ENCODE data around the gene TAPT1. TPM values are rescaled to one million over a fixed set of nuclear protein-coding genes. Genes with fewer than 3 reads are reported as not detected.

Gene TAPT1
- total and polyA plus RNA-seq, 10 donors, result 10.7 to 53.7 (median 42.4) TPM

DNA sequence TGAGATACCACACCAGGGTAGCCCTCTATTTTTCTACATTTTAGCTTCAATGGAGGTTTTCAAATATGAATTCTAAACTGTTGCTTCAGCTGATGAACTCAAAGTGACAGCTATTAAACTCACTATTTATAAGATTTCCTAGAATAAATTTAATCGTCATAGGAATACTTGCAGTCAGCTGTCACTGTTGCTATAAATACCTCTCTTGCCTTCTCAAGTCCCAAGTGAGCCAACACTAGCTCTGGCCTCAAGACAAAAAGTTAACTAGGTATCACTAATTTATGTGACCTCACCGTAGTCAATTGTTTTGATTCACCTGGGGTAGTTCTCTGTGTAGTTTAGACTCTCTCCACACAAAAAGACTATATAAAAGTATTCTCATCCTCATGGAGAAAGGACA is 108.2 kb downstream of the TAPT1 start:
- Histone ChIP-seq H3K4me3 (no peak overlapping the region), H3K4me1 (peaks cover 0 to 13% (median 0%) of the 10 kb centered on the region in 6 donors), H3K27me3 (replicated peaks in 1 of 7) (no peaks in the 10 kb centered on the region), H3K9me3 (no peaks in the 10 kb centered on the region), H3K27ac (no peak overlapping the region), H3K36me3 (no peaks in the 10 kb centered on the region)
- TF ChIP-seq, protein P1, sequence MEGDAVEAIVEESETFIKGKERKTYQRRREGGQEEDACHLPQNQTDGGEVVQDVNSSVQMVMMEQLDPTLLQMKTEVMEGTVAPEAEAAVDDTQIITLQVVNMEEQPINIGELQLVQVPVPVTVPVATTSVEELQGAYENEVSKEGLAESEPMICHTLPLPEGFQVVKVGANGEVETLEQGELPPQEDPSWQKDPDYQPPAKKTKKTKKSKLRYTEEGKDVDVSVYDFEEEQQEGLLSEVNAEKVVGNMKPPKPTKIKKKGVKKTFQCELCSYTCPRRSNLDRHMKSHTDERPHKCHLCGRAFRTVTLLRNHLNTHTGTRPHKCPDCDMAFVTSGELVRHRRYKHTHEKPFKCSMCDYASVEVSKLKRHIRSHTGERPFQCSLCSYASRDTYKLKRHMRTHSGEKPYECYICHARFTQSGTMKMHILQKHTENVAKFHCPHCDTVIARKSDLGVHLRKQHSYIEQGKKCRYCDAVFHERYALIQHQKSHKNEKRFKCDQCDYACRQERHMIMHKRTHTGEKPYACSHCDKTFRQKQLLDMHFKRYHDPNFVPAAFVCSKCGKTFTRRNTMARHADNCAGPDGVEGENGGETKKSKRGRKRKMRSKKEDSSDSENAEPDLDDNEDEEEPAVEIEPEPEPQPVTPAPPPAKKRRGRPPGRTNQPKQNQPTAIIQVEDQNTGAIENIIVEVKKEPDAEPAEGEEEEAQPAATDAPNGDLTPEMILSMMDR (IDR thresholded peaks at IDR 0.05 in 8 of 11, conservative IDR thresholded peaks at IDR 0.05 in 3 of 11), result no peak
- TF ChIP-seq POLR2AphosphoS5 (IDR thresholded peaks at IDR 0.05) (no peak), POLR2A (IDR thresholded peaks at IDR 0.05) (no peak)
- DNase-seq, result no peak
- 47 to 75% (median 72%) methylated on average over 2 of the region's 2 CpGs for WGBS, 5 donors
- intact Hi-C loops (cut with DNase I; ENCODE audit: low total_unique reads), result no loop called here

DNA sequence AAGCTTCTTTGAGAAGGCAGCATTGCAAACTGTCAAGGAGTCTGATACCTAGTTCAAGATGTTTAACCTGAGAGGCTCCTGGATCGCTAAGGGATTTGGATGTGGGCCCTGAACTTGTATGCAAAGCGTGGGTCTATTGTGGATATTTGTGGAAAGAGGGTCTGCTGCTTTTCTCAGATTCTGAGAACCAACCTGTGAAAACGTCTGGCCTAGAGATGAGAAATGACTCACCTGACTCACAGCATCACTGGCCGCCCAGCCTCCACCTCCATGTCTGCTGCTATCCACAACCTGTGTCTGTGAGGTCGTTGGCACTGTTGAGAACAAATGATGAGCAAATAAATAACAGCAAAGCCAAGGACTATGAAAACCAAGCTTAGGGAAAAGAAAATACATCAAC is 109.1 kb downstream of the TAPT1 start:
- no peak overlapping the region for H3K27ac ChIP-seq
- WGBS, 5 donors, result 77 to 83% (median 77%) methylated on average over 5 of the region's 5 CpGs
- no peak overlapping the region for H3K4me3 ChIP-seq

DNA sequence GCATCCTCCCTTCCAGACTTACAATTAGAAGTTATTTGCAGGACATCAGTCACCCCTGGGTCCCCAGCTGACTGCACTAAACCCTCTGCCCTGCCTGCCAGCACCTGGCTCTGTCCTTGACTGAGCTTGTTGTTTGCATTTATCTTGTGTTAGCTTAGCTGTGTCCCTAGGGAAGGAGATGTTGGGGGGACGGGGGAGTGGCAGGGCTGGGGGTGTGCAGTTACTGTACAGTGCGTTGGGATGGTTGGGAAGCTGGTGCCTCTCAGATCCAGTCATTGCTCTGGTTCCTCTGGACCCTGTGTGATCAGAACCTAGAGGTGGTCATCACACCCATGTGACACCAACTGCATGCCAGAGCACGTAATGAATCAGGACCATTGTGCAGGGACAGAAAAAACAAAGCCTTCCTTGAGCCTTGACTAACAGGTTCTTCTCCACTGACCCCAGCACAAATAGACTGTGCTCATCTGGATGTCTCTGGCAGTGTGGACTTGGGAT is 109.7 kb downstream of the TAPT1 start:
- H3K4me3 ChIP-seq, result no peak overlapping the region
- no peak for DNase-seq
- no peaks in the 10 kb centered on the region for H3K36me3 ChIP-seq
- intact Hi-C loops (cut with DNase I; ENCODE audit: low total_unique reads), result no loop called here
- H3K27me3 ChIP-seq (replicated peaks in 1 of 7), result no peaks in the 10 kb centered on the region
- no peaks in the 10 kb centered on the region for H3K4me1 ChIP-seq
- no peak overlapping the region for H3K27ac ChIP-seq
- no peaks in the 10 kb centered on the region for H3K9me3 ChIP-seq
- no peak for TF ChIP-seq POLR2AphosphoS5 (IDR thresholded peaks at IDR 0.05)
- TF ChIP-seq POLR2A (IDR thresholded peaks at IDR 0.05), result no peak
- TF ChIP-seq, protein P1 (IDR thresholded peaks at IDR 0.05 in 8 of 11, conservative IDR thresholded peaks at IDR 0.05 in 3 of 11), result no peak
- WGBS, 5 donors, result 68 to 84% (median 81%) methylated on average over 3 of the region's 3 CpGs

More for the DNA sequence above, 109.1 kb downstream of the TAPT1 start:
- intact Hi-C loops (cut with DNase I; ENCODE audit: low total_unique reads), result no loop called here
- no peaks in the 10 kb centered on the region for H3K9me3 ChIP-seq
- no peaks in the 10 kb centered on the region for H3K27me3 ChIP-seq (replicated peaks in 1 of 7)
- no peaks in the 10 kb centered on the region for H3K36me3 ChIP-seq
- DNase-seq, result no peak
- TF ChIP-seq POLR2AphosphoS5 (IDR thresholded peaks at IDR 0.05) (no peak), POLR2A (IDR thresholded peaks at IDR 0.05) (no peak)
- TF ChIP-seq, protein P1 (IDR thresholded peaks at IDR 0.05 in 8 of 11, conservative IDR thresholded peaks at IDR 0.05 in 3 of 11), result no peak
- peaks cover 0 to 4% (median 0%) of the 10 kb centered on the region in 6 donors for H3K4me1 ChIP-seq

DNA sequence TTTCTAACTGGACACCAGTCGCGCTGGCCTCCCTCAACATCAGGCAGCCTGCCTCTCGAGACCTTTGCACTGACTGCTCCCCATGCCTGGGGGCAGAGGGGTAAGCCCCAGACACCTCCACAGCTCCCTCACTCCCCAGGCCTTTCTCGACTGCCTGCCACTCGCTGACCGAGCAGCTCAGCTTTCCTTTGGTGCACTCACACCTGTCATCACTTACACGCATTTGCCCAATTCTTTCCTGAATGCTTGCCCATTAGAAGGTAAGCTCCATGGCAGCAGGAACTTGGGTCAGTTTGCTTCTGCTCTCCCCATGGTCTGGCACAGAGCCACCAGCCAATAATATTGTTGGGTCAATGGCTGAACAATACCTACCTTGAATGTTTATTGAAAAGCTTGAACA is 110.3 kb downstream of the TAPT1 start:
- no peak for TF ChIP-seq POLR2A (IDR thresholded peaks at IDR 0.05)
- TF ChIP-seq, protein P1 (IDR thresholded peaks at IDR 0.05 in 8 of 11, conservative IDR thresholded peaks at IDR 0.05 in 3 of 11), result no peak
- TF ChIP-seq POLR2AphosphoS5 (IDR thresholded peaks at IDR 0.05), result no peak
- Histone ChIP-seq H3K4me1 (no peaks in the 10 kb centered on the region), H3K27ac (no peak overlapping the region), H3K27me3 (replicated peaks in 1 of 7) (no peaks in the 10 kb centered on the region), H3K9me3 (no peaks in the 10 kb centered on the region), H3K36me3 (no peaks in the 10 kb centered on the region), H3K4me3 (no peak overlapping the region)
- WGBS, 5 donors, result 86 to 93% (median 89%) methylated on average over 7 of the region's 7 CpGs
- intact Hi-C loops (cut with DNase I; ENCODE audit: low total_unique reads), result no loop called here
- no peak for DNase-seq
